Stimulated activated naive B cell treated with anti-CD40 and anti-IgM and Interleukin-4, amounts not matched to agents 10 μg/mL and 1 μg/mL and 100 μg/mL, for 72 hours (primary cell): ENCODE data around the gene CLEC16A.

ENCODE experiments used
- ATAC-seq, 2 donors: fragments of 150-1000 bp; cut with Tn5 transposase; replicated peaks; 2 replicates each; pipeline ENCODE4 v1.10.0; 2021; ENCODE audit warnings: moderate library complexity in 1 of 2
- DNase-seq: peaks from one replicate; pipeline ENCODE4 v3.0.0; 2021
- H3K27ac Mint-ChIP-seq: one replicate; pipeline ENCODE4 v1.8.0; 2022; ENCODE audit warnings: mild to moderate bottlenecking, mixed read lengths
- H3K27me3 Mint-ChIP-seq, 2 donors: one replicate each; pipeline ENCODE4 v1.8.0; 2022; ENCODE audit warnings: mixed read lengths in 2 of 2
- H3K36me3 Mint-ChIP-seq, 2 donors: one replicate each; pipeline ENCODE4 v1.8.0; 2022; ENCODE audit warnings: mixed read lengths in 2 of 2, mild to moderate bottlenecking in 1 of 2
- H3K4me1 Mint-ChIP-seq, 2 donors: one replicate each; pipeline ENCODE4 v1.8.0; 2022; ENCODE audit warnings: mixed read lengths in 2 of 2, mild to moderate bottlenecking in 1 of 2
- H3K4me3 Mint-ChIP-seq, 2 donors: one replicate each; pipeline ENCODE4 v1.8.0; 2022; ENCODE audit warnings: mild to moderate bottlenecking in 2 of 2, mixed read lengths in 2 of 2, moderate library complexity in 1 of 2
- H3K9me3 Mint-ChIP-seq, 2 donors: one replicate each; pipeline ENCODE4 v1.8.0; 2022; ENCODE audit warnings: mixed read lengths in 2 of 2, mild to moderate bottlenecking in 1 of 2

CLEC16A gene

GRCh38 chr16:11006656-11007055 lies 62.3 kb downstream of the CLEC16A start:
- Mint-ChIP-seq H3K27me3 (no peaks in the 10 kb centered on the region), H3K27ac (peak overlapping the region; percentile 37), H3K4me1 (peaks cover 14 to 26% of the 10 kb centered on the region in 2 donors), H3K36me3 (peaks cover 59 to 83% of the 10 kb centered on the region in 2 donors), H3K4me3 (no peak overlapping the region), H3K9me3 (no peaks in the 10 kb centered on the region)
- DNase-seq (no peak), ATAC-seq (no peak)

GRCh38 chr16:11007714-11008280 lies 63.4 kb downstream of the CLEC16A start:
- Mint-ChIP-seq H3K27ac (peak overlapping the region; percentile 20), H3K36me3 (peaks cover 56 to 83% of the 10 kb centered on the region in 2 donors), H3K4me1 (peaks cover 14 to 24% of the 10 kb centered on the region in 2 donors), H3K4me3 (no peak overlapping the region), H3K9me3 (no peaks in the 10 kb centered on the region), H3K27me3 (no peaks in the 10 kb centered on the region)
- DNase-seq: no peak
- no peak for ATAC-seq

- no peak overlapping the region for H3K4me3 Mint-ChIP-seq
- DNase-seq (no peak), ATAC-seq (no peak)
- peaks cover 14 to 21% of the 10 kb centered on the region in 2 donors for H3K4me1 Mint-ChIP-seq
- no peaks in the 10 kb centered on the region for H3K27me3 Mint-ChIP-seq
- H3K9me3 Mint-ChIP-seq: no peaks in the 10 kb centered on the region
- peaks cover 52 to 81% of the 10 kb centered on the region in 2 donors for H3K36me3 Mint-ChIP-seq
- H3K27ac Mint-ChIP-seq: no peak overlapping the region
Measured at GRCh38 chr16:11009027-11009755, 64.8 kb downstream of the CLEC16A start.

GRCh38 chr16:11010575-11011221 lies 66.3 kb downstream of the CLEC16A start:
- H3K4me1 Mint-ChIP-seq: peaks cover 8 to 12% of the 10 kb centered on the region in 2 donors
- H3K9me3 Mint-ChIP-seq: no peaks in the 10 kb centered on the region
- ATAC-seq (no peak), DNase-seq (no peak)
- peaks cover 51 to 82% of the 10 kb centered on the region in 2 donors for H3K36me3 Mint-ChIP-seq
- H3K27ac Mint-ChIP-seq: no peak overlapping the region
- H3K4me3 Mint-ChIP-seq: no peak overlapping the region
- no peaks in the 10 kb centered on the region for H3K27me3 Mint-ChIP-seq

- no peaks in the 10 kb centered on the region for H3K27me3 Mint-ChIP-seq
- no peaks in the 10 kb centered on the region for H3K9me3 Mint-ChIP-seq
- ATAC-seq (no peak), DNase-seq (no peak)
- H3K4me3 Mint-ChIP-seq: no peak overlapping the region
- peaks cover 4 to 11% of the 10 kb centered on the region in 2 donors for H3K4me1 Mint-ChIP-seq
- peaks cover 50 to 82% of the 10 kb centered on the region in 2 donors for H3K36me3 Mint-ChIP-seq
- H3K27ac Mint-ChIP-seq: no peak overlapping the region
Measured at GRCh38 chr16:11011326-11011725, 67.0 kb downstream of the CLEC16A start.

- no peak for ATAC-seq
- no peak overlapping the region for H3K4me3 Mint-ChIP-seq
- H3K27ac Mint-ChIP-seq: peak overlapping the region; percentile 11
Measured at GRCh38 chr16:11012841-11013240, 68.5 kb downstream of the CLEC16A start.

GRCh38 chr16:11014136-11014535 lies 69.8 kb downstream of the CLEC16A start:
- no peak overlapping the region for H3K4me3 Mint-ChIP-seq
- peak overlapping the region; percentile 10 for H3K27ac Mint-ChIP-seq
- peaks cover 44 to 84% of the 10 kb centered on the region in 2 donors for H3K36me3 Mint-ChIP-seq
- H3K4me1 Mint-ChIP-seq: peaks cover 0 to 4% of the 10 kb centered on the region in 2 donors
- DNase-seq (no peak), ATAC-seq (no peak)
- no peaks in the 10 kb centered on the region for H3K27me3 Mint-ChIP-seq
- H3K9me3 Mint-ChIP-seq: no peaks in the 10 kb centered on the region

More at GRCh38 chr16:11012841-11013240, 68.5 kb downstream of the CLEC16A start:
- DNase-seq: no peak
- Mint-ChIP-seq H3K36me3 (peaks cover 51 to 85% of the 10 kb centered on the region in 2 donors), H3K9me3 (no peaks in the 10 kb centered on the region), H3K4me1 (peaks cover 0 to 6% of the 10 kb centered on the region in 2 donors), H3K27me3 (no peaks in the 10 kb centered on the region)

GRCh38 chr16:11015076-11015475 lies 70.7 kb downstream of the CLEC16A start:
- Mint-ChIP-seq H3K4me1 (peaks cover 0 to 4% of the 10 kb centered on the region in 2 donors), H3K4me3 (no peak overlapping the region), H3K27me3 (no peaks in the 10 kb centered on the region), H3K9me3 (no peaks in the 10 kb centered on the region), H3K36me3 (peaks cover 45 to 80% of the 10 kb centered on the region in 2 donors), H3K27ac (no peak overlapping the region)
- ATAC-seq (no peak), DNase-seq (no peak)

GRCh38 chr16:11015607-11016006 lies 71.2 kb downstream of the CLEC16A start:
- Mint-ChIP-seq H3K27me3 (no peaks in the 10 kb centered on the region), H3K36me3 (peaks cover 44 to 81% of the 10 kb centered on the region in 2 donors), H3K4me3 (no peak overlapping the region), H3K4me1 (peaks cover 0 to 2% of the 10 kb centered on the region in 2 donors), H3K27ac (no peak overlapping the region), H3K9me3 (no peaks in the 10 kb centered on the region)
- no peak for ATAC-seq
- no peak for DNase-seq

GRCh38 chr16:11016524-11016988 lies 72.2 kb downstream of the CLEC16A start:
- no peaks in the 10 kb centered on the region for H3K9me3 Mint-ChIP-seq
- peaks cover 44 to 81% of the 10 kb centered on the region in 2 donors for H3K36me3 Mint-ChIP-seq
- no peaks in the 10 kb centered on the region for H3K27me3 Mint-ChIP-seq
- H3K4me3 Mint-ChIP-seq: no peak overlapping the region
- no peaks in the 10 kb centered on the region for H3K4me1 Mint-ChIP-seq
- DNase-seq (no peak), ATAC-seq (no peak)
- peak overlapping the region; percentile 87 for H3K27ac Mint-ChIP-seq

GRCh38 chr16:11016993-11017392 lies 72.6 kb downstream of the CLEC16A start:
- ATAC-seq: no peak
- Mint-ChIP-seq H3K9me3 (no peaks in the 10 kb centered on the region), H3K4me1 (no peaks in the 10 kb centered on the region), H3K4me3 (no peak overlapping the region), H3K36me3 (peaks cover 48 to 82% of the 10 kb centered on the region in 2 donors), H3K27me3 (no peaks in the 10 kb centered on the region), H3K27ac (no peak overlapping the region)
- DNase-seq: no peak

GRCh38 chr16:11017499-11017898 lies 73.1 kb downstream of the CLEC16A start:
- Mint-ChIP-seq H3K27me3 (no peaks in the 10 kb centered on the region), H3K36me3 (peaks cover 51 to 81% of the 10 kb centered on the region in 2 donors), H3K27ac (peak overlapping the region; percentile 42), H3K4me3 (no peak overlapping the region), H3K9me3 (no peaks in the 10 kb centered on the region), H3K4me1 (no peaks in the 10 kb centered on the region)
- ATAC-seq: peak in 1 of 2 donors; percentile 36
- DNase-seq: no peak

- H3K36me3 Mint-ChIP-seq: peaks cover 63 to 86% of the 10 kb centered on the region in 2 donors
- no peak overlapping the region for H3K4me3 Mint-ChIP-seq
- peaks cover 10 to 17% of the 10 kb centered on the region in 2 donors for H3K4me1 Mint-ChIP-seq
- peaks cover 6% of the 10 kb centered on the region in 2 donors for H3K9me3 Mint-ChIP-seq
- peak overlapping the region; percentile 49 for H3K27ac Mint-ChIP-seq
- no peaks in the 10 kb centered on the region for H3K27me3 Mint-ChIP-seq
- no peak for ATAC-seq
- DNase-seq: no peak
Measured at GRCh38 chr16:11020388-11020787, 76.0 kb downstream of the CLEC16A start.

- DNase-seq (no peak), ATAC-seq (no peak)
- Mint-ChIP-seq H3K36me3 (peaks cover 66 to 87% of the 10 kb centered on the region in 2 donors), H3K27me3 (no peaks in the 10 kb centered on the region), H3K4me1 (peaks cover 10 to 17% of the 10 kb centered on the region in 2 donors), H3K4me3 (no peak overlapping the region), H3K27ac (peak overlapping the region; percentile 49), H3K9me3 (peaks cover 8 to 9% of the 10 kb centered on the region in 2 donors)
Measured at GRCh38 chr16:11020792-11021551, 76.6 kb downstream of the CLEC16A start.
